ENCODE measurements around the gene TRIM69. TPM values are rescaled to one million over a fixed set of nuclear protein-coding genes. Genes with fewer than 3 reads are reported as not detected.
"Not testable (repeated sequence)": the region's sequence is repeated elsewhere in the genome, so short reads cannot be mapped to it uniquely, and the experiment has no call there.

The TRIM69 gene
- total and polyA plus RNA-seq, 2 donors (not counting 1 experiment from before 2014, with no cell fraction given) = 18.3 to 40.1 TPM

- no peak overlapping the region for H2AFZ ChIP-seq (ENCODE audit: low read length)
- no peaks in the 10 kb centered on the region for H3K9me3 ChIP-seq (ENCODE audit: control insufficient read depth, insufficient read depth, low read depth, low read length)
- H3K27me3 ChIP-seq (ENCODE audit: control insufficient read depth, insufficient read depth, low read length) = peaks cover 9% of the 10 kb centered on the region
- TF ChIP-seq EZH2 (IDR thresholded peaks at IDR 0.05; ENCODE audit: low read length, missing control alignments) (no peak), CTCF (conservative IDR thresholded peaks at IDR 0.05 in 1 of 2, IDR thresholded peaks at IDR 0.05 in 1 of 2; ENCODE audit: low read depth in 1 of 2, low read length in 2 of 2) (no peak)
- H3K36me3 ChIP-seq (ENCODE audit: control insufficient read depth, insufficient read depth, low read length) = no peaks in the 10 kb centered on the region
- no peak for DNase-seq (ENCODE audit: low read depth in 2 of 2)
- H3K9ac ChIP-seq (ENCODE audit: insufficient read depth, low read length) = no peak overlapping the region
- no peak overlapping the region for H3K4me2 ChIP-seq (ENCODE audit: extremely low read depth, insufficient read depth, low read length)
- H3K4me3 ChIP-seq (replicated peaks in 1 of 4; ENCODE audit: control extremely low read depth in 1 of 4, insufficient read depth in 1 of 4, low read depth in 3 of 4, low read length in 4 of 4) = no peak overlapping the region
- H3K4me1 ChIP-seq (ENCODE audit: control insufficient read depth, extremely low read depth, insufficient read depth, low read length) = no peaks in the 10 kb centered on the region
- no peak overlapping the region for H3K27ac ChIP-seq (ENCODE audit: insufficient read depth, low read length)
- no peaks in the 10 kb centered on the region for H4K20me1 ChIP-seq (ENCODE audit: control insufficient read depth, extremely low read depth, insufficient read depth, low read length)
- H3K79me2 ChIP-seq (ENCODE audit: control insufficient read depth, insufficient read depth, low read length) = no peaks in the 10 kb centered on the region
Observed at GRCh38 chr15:44698641-44699040, 37.7 kb upstream of the TRIM69 start.

- H3K36me3 ChIP-seq (ENCODE audit: control insufficient read depth, insufficient read depth, low read length); DNase-seq (ENCODE audit: low read depth in 2 of 2); H3K27ac ChIP-seq (ENCODE audit: insufficient read depth, low read length); H3K9me3 ChIP-seq (ENCODE audit: control insufficient read depth, insufficient read depth, low read depth, low read length); H3K9ac ChIP-seq (ENCODE audit: insufficient read depth, low read length); H2AFZ ChIP-seq (ENCODE audit: low read length); H3K4me2 ChIP-seq (ENCODE audit: extremely low read depth, insufficient read depth, low read length); H4K20me1 ChIP-seq (ENCODE audit: control insufficient read depth, extremely low read depth, insufficient read depth, low read length); H3K27me3 ChIP-seq (ENCODE audit: control insufficient read depth, insufficient read depth, low read length); H3K4me1 ChIP-seq (ENCODE audit: control insufficient read depth, extremely low read depth, insufficient read depth, low read length); H3K79me2 ChIP-seq (ENCODE audit: control insufficient read depth, insufficient read depth, low read length); H3K4me3 ChIP-seq (replicated peaks in 1 of 4; ENCODE audit: control extremely low read depth in 1 of 4, insufficient read depth in 1 of 4, low read depth in 3 of 4, low read length in 4 of 4): not testable (repeated sequence)
Observed at GRCh38 chr15:44700676-44701075, 35.7 kb upstream of the TRIM69 start.

- no peaks in the 10 kb centered on the region for H3K36me3 ChIP-seq (ENCODE audit: control insufficient read depth, insufficient read depth, low read length)
- no peak overlapping the region for H2AFZ ChIP-seq (ENCODE audit: low read length)
- H3K9ac ChIP-seq (ENCODE audit: insufficient read depth, low read length) = no peak overlapping the region
- no peaks in the 10 kb centered on the region for H4K20me1 ChIP-seq (ENCODE audit: control insufficient read depth, extremely low read depth, insufficient read depth, low read length)
- H3K4me2 ChIP-seq (ENCODE audit: extremely low read depth, insufficient read depth, low read length) = no peak overlapping the region
- no peak for TF ChIP-seq EZH2 (IDR thresholded peaks at IDR 0.05; ENCODE audit: low read length, missing control alignments)
- TF ChIP-seq CTCF (conservative IDR thresholded peaks at IDR 0.05 in 1 of 2, IDR thresholded peaks at IDR 0.05 in 1 of 2; ENCODE audit: low read depth in 1 of 2, low read length in 2 of 2) = no peak
- no peak overlapping the region for H3K27ac ChIP-seq (ENCODE audit: insufficient read depth, low read length)
- H3K4me3 ChIP-seq (replicated peaks in 1 of 4; ENCODE audit: control extremely low read depth in 1 of 4, insufficient read depth in 1 of 4, low read depth in 3 of 4, low read length in 4 of 4) = no peak overlapping the region
- DNase-seq (ENCODE audit: low read depth in 2 of 2) = no peak
- H3K9me3 ChIP-seq (ENCODE audit: control insufficient read depth, insufficient read depth, low read depth, low read length) = no peaks in the 10 kb centered on the region
- no peaks in the 10 kb centered on the region for H3K27me3 ChIP-seq (ENCODE audit: control insufficient read depth, insufficient read depth, low read length)
- peaks cover 2% of the 10 kb centered on the region for H3K79me2 ChIP-seq (ENCODE audit: control insufficient read depth, insufficient read depth, low read length)
- no peaks in the 10 kb centered on the region for H3K4me1 ChIP-seq (ENCODE audit: control insufficient read depth, extremely low read depth, insufficient read depth, low read length)
Observed at GRCh38 chr15:44705986-44706385, 30.3 kb upstream of the TRIM69 start.

Measured in fibroblast of lung (primary cell).